ENCODE measurements around the gene SLC2A3.
"Not testable (repeated sequence)": the region's sequence is repeated elsewhere in the genome, so short reads cannot be mapped to it uniquely, and the experiment has no call there.

SLC2A3 gene

DNA sequence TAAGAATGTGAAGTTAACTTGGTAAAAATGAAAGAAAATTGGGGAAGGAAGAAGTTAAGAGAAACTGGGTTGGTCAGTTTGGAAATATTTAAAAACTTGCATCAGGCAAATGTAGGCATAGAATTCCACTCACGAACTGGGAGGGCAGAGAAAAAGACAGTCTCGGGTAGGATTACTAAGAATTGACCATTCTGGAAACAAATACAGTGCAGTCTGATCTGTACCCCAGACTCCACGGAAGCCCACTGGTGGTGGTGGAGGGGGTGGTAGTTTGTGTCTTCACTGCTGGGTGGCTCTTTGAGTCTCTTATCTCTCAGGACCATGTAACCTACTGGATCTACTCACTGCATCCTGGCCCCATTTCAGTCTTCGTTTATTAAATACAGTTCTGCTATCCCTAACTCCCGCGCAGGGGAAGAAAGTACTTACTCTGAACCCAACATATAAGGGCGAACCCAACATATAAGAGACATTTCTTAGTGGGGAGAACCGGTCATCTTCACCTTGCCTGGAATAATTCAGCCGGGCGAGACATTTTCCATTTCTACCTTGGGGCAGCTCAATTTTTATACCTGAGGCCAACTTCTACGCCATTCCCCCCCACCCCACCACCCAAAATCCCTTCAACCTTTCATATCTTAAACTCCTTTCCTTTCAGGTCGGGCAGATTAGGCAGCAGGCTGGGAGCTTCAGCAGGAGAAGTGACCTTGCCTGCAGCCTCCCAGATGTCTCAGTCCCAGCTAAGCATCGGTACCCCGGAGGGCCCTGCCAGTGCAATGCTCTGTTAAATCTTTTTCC, 1.7 kb downstream of the SLC2A3 start:
- no peak for ATAC-seq
- TF ChIP-seq ISL1 (CRISPR knock-in tag; IDR thresholded peaks at IDR 0.05), result no peak
- no peak for TF ChIP-seq CSDC2 (CRISPR knock-in tag; IDR thresholded peaks at IDR 0.05)
- TF ChIP-seq OSR1 (CRISPR knock-in tag; IDR thresholded peaks at IDR 0.05), result no peak
- TF ChIP-seq BACH2 (CRISPR knock-in tag; IDR thresholded peaks at IDR 0.05; ENCODE audit: borderline replicate concordance), result no peak
- TF ChIP-seq RARB (CRISPR knock-in tag; IDR thresholded peaks at IDR 0.05), result no peak
- TF ChIP-seq, protein P1, sequence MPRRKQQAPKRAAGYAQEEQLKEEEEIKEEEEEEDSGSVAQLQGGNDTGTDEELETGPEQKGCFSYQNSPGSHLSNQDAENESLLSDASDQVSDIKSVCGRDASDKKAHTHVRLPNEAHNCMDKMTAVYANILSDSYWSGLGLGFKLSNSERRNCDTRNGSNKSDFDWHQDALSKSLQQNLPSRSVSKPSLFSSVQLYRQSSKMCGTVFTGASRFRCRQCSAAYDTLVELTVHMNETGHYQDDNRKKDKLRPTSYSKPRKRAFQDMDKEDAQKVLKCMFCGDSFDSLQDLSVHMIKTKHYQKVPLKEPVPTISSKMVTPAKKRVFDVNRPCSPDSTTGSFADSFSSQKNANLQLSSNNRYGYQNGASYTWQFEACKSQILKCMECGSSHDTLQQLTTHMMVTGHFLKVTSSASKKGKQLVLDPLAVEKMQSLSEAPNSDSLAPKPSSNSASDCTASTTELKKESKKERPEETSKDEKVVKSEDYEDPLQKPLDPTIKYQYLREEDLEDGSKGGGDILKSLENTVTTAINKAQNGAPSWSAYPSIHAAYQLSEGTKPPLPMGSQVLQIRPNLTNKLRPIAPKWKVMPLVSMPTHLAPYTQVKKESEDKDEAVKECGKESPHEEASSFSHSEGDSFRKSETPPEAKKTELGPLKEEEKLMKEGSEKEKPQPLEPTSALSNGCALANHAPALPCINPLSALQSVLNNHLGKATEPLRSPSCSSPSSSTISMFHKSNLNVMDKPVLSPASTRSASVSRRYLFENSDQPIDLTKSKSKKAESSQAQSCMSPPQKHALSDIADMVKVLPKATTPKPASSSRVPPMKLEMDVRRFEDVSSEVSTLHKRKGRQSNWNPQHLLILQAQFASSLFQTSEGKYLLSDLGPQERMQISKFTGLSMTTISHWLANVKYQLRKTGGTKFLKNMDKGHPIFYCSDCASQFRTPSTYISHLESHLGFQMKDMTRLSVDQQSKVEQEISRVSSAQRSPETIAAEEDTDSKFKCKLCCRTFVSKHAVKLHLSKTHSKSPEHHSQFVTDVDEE (CRISPR knock-in tag; IDR thresholded peaks at IDR 0.05), result no peak
- TF ChIP-seq ZC3H10 (CRISPR knock-in tag; IDR thresholded peaks at IDR 0.05), result no peak
- TF ChIP-seq ESRRG (CRISPR knock-in tag; IDR thresholded peaks at IDR 0.05), result no peak
- TF ChIP-seq PPARA (CRISPR knock-in tag; IDR thresholded peaks at IDR 0.05; ENCODE audit: borderline replicate concordance), result no peak
- TF ChIP-seq, protein P2, sequence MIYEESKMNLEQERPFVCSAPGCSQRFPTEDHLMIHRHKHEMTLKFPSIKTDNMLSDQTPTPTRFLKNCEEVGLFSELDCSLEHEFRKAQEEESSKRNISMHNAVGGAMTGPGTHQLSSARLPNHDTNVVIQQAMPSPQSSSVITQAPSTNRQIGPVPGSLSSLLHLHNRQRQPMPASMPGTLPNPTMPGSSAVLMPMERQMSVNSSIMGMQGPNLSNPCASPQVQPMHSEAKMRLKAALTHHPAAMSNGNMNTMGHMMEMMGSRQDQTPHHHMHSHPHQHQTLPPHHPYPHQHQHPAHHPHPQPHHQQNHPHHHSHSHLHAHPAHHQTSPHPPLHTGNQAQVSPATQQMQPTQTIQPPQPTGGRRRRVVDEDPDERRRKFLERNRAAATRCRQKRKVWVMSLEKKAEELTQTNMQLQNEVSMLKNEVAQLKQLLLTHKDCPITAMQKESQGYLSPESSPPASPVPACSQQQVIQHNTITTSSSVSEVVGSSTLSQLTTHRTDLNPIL (CRISPR knock-in tag; IDR thresholded peaks at IDR 0.05; ENCODE audit: low read depth), result no peak
- TF ChIP-seq, protein P3, sequence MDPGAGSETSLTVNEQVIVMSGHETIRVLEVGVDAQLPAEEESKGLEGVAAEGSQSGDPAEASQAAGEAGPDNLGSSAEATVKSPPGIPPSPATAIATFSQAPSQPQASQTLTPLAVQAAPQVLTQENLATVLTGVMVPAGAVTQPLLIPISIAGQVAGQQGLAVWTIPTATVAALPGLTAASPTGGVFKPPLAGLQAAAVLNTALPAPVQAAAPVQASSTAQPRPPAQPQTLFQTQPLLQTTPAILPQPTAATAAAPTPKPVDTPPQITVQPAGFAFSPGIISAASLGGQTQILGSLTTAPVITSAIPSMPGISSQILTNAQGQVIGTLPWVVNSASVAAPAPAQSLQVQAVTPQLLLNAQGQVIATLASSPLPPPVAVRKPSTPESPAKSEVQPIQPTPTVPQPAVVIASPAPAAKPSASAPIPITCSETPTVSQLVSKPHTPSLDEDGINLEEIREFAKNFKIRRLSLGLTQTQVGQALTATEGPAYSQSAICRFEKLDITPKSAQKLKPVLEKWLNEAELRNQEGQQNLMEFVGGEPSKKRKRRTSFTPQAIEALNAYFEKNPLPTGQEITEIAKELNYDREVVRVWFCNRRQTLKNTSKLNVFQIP (CRISPR knock-in tag; IDR thresholded peaks at IDR 0.05; ENCODE audit: borderline replicate concordance, low read depth), result no peak
- no peak for TF ChIP-seq ZNF565 (CRISPR knock-in tag; conservative IDR thresholded peaks at IDR 0.05; ENCODE audit: low read depth)
- TF ChIP-seq ZNF8 (CRISPR knock-in tag; IDR thresholded peaks at IDR 0.05), result no peak
- TF ChIP-seq ZNF70 (CRISPR knock-in tag; IDR thresholded peaks at IDR 0.05), result no peak
- TF ChIP-seq SNAI2 (CRISPR knock-in tag; IDR thresholded peaks at IDR 0.05), result no peak

DNA sequence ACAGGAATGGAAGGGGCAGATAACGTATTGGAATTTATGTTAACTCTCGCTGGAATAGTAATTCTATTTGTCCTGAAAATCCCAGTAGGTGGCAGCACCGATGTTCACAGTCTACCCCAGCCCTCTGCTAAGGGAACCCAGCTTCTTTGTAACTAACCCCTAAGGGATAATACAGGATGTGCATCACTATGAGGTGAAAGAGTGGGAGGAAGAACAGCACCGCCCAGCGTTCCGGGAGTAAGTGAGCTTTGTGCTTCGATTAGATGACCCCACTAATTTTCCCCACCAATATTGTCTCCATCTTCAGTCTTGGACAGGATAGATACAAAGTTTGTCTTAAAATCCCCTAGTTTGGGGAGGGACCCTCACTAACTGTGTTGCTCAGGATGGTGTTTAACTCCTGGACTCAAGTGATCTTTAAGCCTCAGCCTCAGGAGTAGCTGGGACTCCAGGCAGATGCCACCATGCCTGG, 2.7 kb downstream of the SLC2A3 start:
- peak; percentile 93 for ATAC-seq
- TF ChIP-seq OSR1 (CRISPR knock-in tag; IDR thresholded peaks at IDR 0.05) (no peak), RARB (CRISPR knock-in tag; IDR thresholded peaks at IDR 0.05) (no peak), ZNF565 (CRISPR knock-in tag; conservative IDR thresholded peaks at IDR 0.05; ENCODE audit: low read depth) (no peak)

DNA sequence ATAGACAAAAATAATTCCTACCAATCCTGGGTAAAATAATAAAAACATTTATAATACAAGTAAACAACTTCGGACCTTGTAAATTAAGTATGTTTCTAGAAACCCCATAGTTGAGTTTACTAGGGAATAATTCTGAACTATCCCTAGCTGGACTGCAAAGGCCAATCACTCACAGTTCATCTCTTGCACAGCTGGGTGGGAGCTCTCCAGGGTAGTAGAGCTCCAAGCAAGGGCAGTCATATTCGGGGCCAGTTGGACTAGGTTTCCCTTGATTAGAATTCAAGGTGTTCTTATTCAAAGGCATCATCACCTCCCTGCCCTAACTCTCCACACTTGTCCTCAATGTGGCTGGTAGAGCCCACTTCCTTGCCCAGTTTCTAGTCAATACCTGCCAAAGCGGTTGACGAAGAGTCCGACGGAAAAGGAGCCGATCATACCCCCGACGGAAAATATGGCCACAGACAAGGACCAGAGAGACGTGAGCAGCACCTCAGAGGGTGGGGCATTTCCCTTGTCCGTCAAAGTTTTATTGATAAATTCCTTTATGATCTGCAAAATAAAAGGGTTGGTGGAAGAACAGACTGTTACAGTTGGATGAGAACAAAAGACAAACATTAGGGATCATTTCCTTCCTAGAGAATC, 3.3 kb downstream of the SLC2A3 start:
- ATAC-seq, result not testable (repeated sequence)

DNA sequence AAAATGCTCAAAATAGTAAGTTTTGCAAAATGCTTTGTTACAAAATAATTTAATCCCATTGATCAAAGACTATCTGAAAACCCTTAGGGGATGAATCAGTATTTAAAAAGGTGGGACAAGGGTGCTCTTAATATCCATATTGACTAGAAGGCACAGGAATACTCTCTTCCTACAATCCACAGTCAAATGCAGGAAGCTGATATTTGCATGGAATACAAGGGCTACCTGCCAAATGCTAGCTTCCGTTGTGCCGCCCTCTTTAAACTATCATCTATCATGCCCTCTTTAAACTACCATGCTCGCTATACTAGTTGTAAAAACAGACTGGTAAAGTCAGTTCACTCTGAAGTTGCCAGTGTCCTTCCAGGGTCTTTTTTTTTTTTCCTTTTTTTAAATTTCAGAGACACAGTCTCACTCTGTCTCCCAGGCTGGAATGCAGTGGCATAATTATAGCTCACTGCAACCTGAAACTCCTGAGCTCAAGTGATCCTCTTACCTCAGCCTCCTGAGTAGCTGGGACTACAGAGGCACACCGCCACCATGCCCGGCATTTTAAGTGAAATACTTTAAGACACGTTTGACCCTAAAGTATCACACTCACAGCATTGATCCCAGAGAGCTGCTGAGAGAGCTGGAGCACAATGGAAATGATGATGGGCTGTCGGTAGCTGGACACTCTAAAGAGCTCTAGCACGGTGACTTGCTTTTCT, 6.7 kb downstream of the SLC2A3 start:
- TF ChIP-seq TCF4 (CRISPR knock-in tag; IDR thresholded peaks at IDR 0.05; ENCODE audit: borderline replicate concordance) (no peak), ZNF8 (CRISPR knock-in tag; IDR thresholded peaks at IDR 0.05) (no peak)
- ATAC-seq, result no peak

DNA sequence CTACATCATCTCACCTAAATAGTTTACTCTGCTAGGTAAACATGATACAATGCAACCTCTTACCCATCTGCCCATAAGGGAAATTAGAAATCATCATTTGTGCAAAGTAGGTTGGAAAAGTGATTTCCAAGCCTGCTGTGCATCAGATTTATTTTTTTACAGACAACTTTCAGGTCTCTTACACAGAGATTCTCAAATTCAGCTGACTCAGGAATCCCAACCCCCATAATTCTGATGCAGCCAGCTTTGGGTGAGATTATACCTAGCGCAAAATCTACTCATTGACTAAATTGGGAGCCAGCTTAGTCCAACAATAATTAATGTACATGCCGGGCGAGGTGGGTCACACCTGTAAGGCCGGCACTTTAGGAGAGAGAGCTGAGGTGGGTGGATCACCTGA, 8.5 kb downstream of the SLC2A3 start:
- ATAC-seq, result no peak
- TF ChIP-seq ZNF8 (CRISPR knock-in tag; IDR thresholded peaks at IDR 0.05), result no peak
- no peak for TF ChIP-seq SNAI2 (CRISPR knock-in tag; IDR thresholded peaks at IDR 0.05)
- TF ChIP-seq GLIS3 (CRISPR knock-in tag; IDR thresholded peaks at IDR 0.05), result no peak
- TF ChIP-seq RARB (CRISPR knock-in tag; IDR thresholded peaks at IDR 0.05), result no peak
- TF ChIP-seq OSR1 (CRISPR knock-in tag; IDR thresholded peaks at IDR 0.05), result no peak
- TF ChIP-seq ZNF565 (CRISPR knock-in tag; conservative IDR thresholded peaks at IDR 0.05; ENCODE audit: low read depth), result no peak
- TF ChIP-seq, protein P1 (CRISPR knock-in tag; IDR thresholded peaks at IDR 0.05), result no peak
- TF ChIP-seq, protein P4, sequence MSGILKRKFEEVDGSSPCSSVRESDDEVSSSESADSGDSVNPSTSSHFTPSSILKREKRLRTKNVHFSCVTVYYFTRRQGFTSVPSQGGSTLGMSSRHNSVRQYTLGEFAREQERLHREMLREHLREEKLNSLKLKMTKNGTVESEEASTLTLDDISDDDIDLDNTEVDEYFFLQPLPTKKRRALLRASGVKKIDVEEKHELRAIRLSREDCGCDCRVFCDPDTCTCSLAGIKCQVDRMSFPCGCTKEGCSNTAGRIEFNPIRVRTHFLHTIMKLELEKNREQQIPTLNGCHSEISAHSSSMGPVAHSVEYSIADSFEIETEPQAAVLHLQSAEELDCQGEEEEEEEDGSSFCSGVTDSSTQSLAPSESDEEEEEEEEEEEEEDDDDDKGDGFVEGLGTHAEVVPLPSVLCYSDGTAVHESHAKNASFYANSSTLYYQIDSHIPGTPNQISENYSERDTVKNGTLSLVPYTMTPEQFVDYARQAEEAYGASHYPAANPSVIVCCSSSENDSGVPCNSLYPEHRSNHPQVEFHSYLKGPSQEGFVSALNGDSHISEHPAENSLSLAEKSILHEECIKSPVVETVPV (CRISPR knock-in tag; IDR thresholded peaks at IDR 0.05), result no peak
- TF ChIP-seq CSDC2 (CRISPR knock-in tag; IDR thresholded peaks at IDR 0.05), result no peak
- TF ChIP-seq TCF4 (CRISPR knock-in tag; IDR thresholded peaks at IDR 0.05; ENCODE audit: borderline replicate concordance), result no peak
- no peak for TF ChIP-seq ARNTL (CRISPR knock-in tag; IDR thresholded peaks at IDR 0.05; ENCODE audit: borderline replicate concordance, low read depth)
- no peak for TF ChIP-seq ZC3H10 (CRISPR knock-in tag; IDR thresholded peaks at IDR 0.05)

All from SK-N-SH treated with all-trans-retinoic acid at 6 μM for 48 hours (cell line).